Measurements from ENCODE around the gene MROH7. TPM values are rescaled to one million over a fixed set of nuclear protein-coding genes. Genes with fewer than 3 reads are reported as not detected.

MROH7 gene
- total and polyA plus RNA-seq, 5 donors = 4.9 to 12.8 (median 7.5) TPM

DNA sequence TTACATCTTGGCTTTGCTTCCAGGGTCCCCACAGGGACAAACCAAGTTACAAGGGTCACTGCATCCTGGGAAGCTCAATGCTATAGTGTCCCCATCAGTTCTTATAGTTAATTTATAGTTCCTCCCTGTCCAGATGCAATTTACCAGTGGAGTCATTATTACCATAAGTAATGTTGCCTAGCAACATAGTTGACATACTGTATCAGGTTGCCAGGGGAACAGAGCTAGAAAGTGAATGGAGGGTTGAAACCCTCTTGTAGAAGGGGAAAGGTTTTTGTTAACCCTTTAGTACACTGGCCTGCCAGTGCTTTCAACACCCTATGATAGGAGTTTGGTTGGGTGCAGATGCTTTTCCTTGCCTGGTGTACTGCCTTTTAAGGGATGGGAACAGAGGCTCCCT is 39.8 kb downstream of the MROH7 start:
- DNase-seq (no peak), ATAC-seq (no peak)
- Histone ChIP-seq H3K27me3 (ENCODE audit: control insufficient read depth, insufficient read depth) (no peaks in the 10 kb centered on the region), H3K9me3 (ENCODE audit: control insufficient read depth, low read length) (no peaks in the 10 kb centered on the region), H3K4me1 (ENCODE audit: control insufficient read depth, insufficient read depth, low read length) (no peaks in the 10 kb centered on the region), H3K4me3 (ENCODE audit: low read length) (no peak overlapping the region), H3K27ac (ENCODE audit: low read length) (no peak overlapping the region)
- intact Hi-C loops (cut with DNase I) = no loop called here

DNA sequence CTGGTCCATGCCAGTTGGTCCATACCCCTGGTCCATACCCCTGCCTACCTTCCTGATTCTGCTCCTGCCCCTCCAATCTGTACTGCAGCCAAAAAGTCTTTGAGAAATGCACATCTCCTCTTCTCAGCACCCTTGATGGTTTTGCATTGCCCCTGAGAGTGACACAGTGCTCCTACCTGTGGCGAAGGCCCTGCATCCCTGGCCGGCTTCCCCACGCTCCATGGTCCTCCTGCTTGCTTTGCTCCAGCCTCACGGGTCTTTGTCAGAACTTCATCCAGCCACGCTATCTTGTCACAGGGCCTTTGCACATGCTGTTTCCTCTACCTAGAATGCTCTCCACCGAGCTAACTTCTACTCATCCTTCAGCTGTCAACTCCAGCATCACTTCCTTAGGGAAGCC is 41.9 kb downstream of the MROH7 start:
- ATAC-seq (no peak), DNase-seq (no peak)
- intact Hi-C loops (cut with DNase I) = no loop called here
- no peak overlapping the region for H3K4me3 ChIP-seq (ENCODE audit: low read length)
- no peaks in the 10 kb centered on the region for H3K9me3 ChIP-seq (ENCODE audit: control insufficient read depth, low read length)
- 81% methylated on average over 6 of the region's 6 CpGs for WGBS
- H3K27ac ChIP-seq (ENCODE audit: low read length) = no peak overlapping the region
- no peaks in the 10 kb centered on the region for H3K27me3 ChIP-seq (ENCODE audit: control insufficient read depth, insufficient read depth)
- H3K4me1 ChIP-seq (ENCODE audit: control insufficient read depth, insufficient read depth, low read length) = no peaks in the 10 kb centered on the region

DNA sequence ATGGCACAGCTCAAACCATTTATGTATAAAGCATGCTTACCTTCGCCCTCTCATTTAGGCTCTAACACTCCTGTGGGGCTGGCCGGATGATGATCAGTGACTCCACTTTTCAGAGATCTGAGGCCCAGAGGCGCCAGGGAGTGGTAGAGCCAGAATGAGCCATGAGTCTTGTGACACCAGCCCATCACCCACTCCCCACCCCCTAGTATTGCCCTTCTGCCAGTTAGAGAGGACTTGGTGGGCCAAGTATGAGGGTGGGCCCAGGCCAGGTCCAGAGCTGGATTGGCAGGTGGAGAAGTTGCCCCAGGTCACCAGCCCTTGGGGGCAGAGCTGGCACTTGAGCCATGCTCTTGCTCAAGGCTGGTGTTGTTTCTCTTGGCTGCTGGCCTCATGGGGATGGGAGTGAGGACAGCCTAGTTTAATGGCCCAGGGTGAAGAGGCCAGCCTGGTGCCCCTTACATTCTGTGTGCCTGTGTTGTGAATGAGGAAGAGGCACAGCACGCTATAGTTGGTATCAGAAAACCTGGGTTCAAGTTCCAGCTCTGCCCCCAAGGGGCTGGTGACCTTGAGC is 43.8 kb downstream of the MROH7 start:
- no peak overlapping the region for H3K4me3 ChIP-seq (ENCODE audit: low read length)
- DNase-seq (no peak), ATAC-seq (no peak)
- H3K9me3 ChIP-seq (ENCODE audit: control insufficient read depth, low read length) = no peaks in the 10 kb centered on the region
- H3K27ac ChIP-seq (ENCODE audit: low read length) = no peak overlapping the region
- WGBS = 93% methylated on average over 4 of the region's 4 CpGs
- intact Hi-C loops (cut with DNase I) = no loop called here
- H3K27me3 ChIP-seq (ENCODE audit: control insufficient read depth, insufficient read depth) = no peaks in the 10 kb centered on the region
- no peaks in the 10 kb centered on the region for H3K4me1 ChIP-seq (ENCODE audit: control insufficient read depth, insufficient read depth, low read length)

DNA sequence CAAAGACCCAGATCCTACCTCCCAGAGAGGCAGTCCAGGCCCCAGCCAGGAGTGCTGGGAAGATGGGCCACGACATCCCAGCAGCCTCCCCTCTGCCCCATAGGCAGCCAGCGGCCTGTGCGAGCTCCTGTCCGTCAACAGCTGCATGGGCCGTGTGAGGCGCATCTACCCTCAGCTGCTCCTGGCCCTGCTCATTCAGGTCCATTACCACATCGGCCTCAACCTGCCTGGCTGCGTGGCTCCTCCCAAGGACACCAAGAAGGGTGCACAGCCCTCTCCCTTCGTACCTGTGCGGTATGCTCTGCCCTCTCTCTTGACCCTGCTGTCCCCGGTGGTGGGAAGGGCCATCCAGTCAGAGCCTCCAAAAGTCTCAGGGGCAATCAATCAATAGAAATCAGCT is 44.6 kb downstream of the MROH7 start:
- intact Hi-C loops (cut with DNase I) = no loop called here
- ATAC-seq (peak in 1 of 2 donors; percentile 25), DNase-seq (no peak)

DNA sequence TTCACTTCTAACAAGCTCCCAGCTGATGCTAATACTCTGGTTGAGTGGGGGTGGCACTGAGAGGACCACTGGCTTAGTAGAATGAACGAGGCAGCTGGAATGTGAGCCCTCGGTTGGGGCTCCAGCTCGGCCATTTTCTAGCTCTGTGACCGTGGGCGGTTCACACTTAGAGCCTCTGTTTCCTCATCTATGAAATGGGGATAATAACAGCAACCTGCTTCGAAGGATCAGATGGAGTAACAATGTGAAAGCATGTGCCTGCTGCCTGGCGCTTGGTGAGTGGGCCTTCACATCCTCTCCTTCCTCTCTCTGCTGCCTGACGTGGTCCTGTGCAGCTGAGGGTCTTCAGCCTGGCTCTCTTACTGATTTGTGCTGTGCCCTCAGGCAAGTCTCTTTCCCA is 53.2 kb downstream of the MROH7 start:
- intact Hi-C loops (cut with DNase I) = no loop called here
- no peak overlapping the region for H3K4me3 ChIP-seq (ENCODE audit: low read length)
- no peaks in the 10 kb centered on the region for H3K9me3 ChIP-seq (ENCODE audit: control insufficient read depth, low read length)
- no peaks in the 10 kb centered on the region for H3K4me1 ChIP-seq (ENCODE audit: control insufficient read depth, insufficient read depth, low read length)
- DNase-seq (no peak), ATAC-seq (no peak)
- H3K27ac ChIP-seq (ENCODE audit: low read length) = no peak overlapping the region
- WGBS = 78% methylated on average over 8 of the region's 8 CpGs
- no peaks in the 10 kb centered on the region for H3K27me3 ChIP-seq (ENCODE audit: control insufficient read depth, insufficient read depth)

More for the DNA sequence above, 44.6 kb downstream of the MROH7 start:
- Histone ChIP-seq H3K27ac (ENCODE audit: low read length) (no peak overlapping the region), H3K27me3 (ENCODE audit: control insufficient read depth, insufficient read depth) (no peaks in the 10 kb centered on the region), H3K4me3 (ENCODE audit: low read length) (no peak overlapping the region), H3K4me1 (ENCODE audit: control insufficient read depth, insufficient read depth, low read length) (no peaks in the 10 kb centered on the region), H3K9me3 (ENCODE audit: control insufficient read depth, low read length) (no peaks in the 10 kb centered on the region)
- 84% methylated on average over 11 of the region's 11 CpGs for WGBS

DNA sequence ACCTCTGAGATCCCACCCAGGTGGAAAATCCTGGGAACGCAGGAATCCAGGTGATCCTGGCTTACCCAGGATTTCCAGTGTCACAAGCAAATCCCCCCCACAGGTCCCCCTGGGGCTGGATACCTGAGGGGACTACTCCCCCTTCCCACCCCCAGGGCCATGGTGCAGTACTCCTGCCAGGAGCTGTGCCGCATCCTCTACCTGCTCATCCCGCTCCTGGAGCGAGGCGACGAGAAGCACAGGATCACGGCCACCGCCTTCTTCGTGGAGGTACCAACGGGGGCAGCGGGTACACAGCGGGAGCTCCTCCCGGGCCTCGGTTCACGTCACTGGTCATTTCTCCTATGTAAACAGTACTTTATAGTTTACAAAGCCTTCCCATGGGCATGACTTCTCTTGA is 53.6 kb downstream of the MROH7 start:
- Histone ChIP-seq H3K9me3 (ENCODE audit: control insufficient read depth, low read length) (no peaks in the 10 kb centered on the region), H3K27me3 (ENCODE audit: control insufficient read depth, insufficient read depth) (no peaks in the 10 kb centered on the region), H3K27ac (ENCODE audit: low read length) (no peak overlapping the region), H3K4me3 (ENCODE audit: low read length) (no peak overlapping the region), H3K4me1 (ENCODE audit: control insufficient read depth, insufficient read depth, low read length) (no peaks in the 10 kb centered on the region)
- DNase-seq = no peak
- ATAC-seq = no peak
- 91% methylated on average over 15 of the region's 15 CpGs for WGBS
- intact Hi-C loops (cut with DNase I) = no loop called here

DNA sequence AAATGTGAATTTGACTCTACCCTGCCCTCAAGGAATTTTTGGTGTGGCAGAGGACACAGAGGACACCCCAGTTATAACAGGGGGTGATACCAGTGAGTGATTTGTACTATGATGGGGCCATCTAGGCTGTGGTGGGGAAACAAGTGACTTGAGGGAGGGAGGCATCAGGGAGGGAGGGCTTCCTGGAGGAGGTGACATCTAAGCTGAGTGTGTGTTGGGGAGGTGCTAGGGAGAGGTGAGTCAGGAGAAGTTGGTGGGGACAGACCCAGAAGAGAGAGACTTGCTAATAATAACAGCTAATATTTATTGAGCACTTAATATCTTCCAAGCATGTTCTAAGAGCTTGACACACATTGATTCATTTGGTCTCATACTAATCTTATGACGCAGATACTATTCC is 54.2 kb downstream of the MROH7 start:
- no peaks in the 10 kb centered on the region for H3K27me3 ChIP-seq (ENCODE audit: control insufficient read depth, insufficient read depth)
- no peak overlapping the region for H3K4me3 ChIP-seq (ENCODE audit: low read length)
- no peaks in the 10 kb centered on the region for H3K4me1 ChIP-seq (ENCODE audit: control insufficient read depth, insufficient read depth, low read length)
- intact Hi-C loops (cut with DNase I) = no loop called here
- no peak overlapping the region for H3K27ac ChIP-seq (ENCODE audit: low read length)
- ATAC-seq (no peak), DNase-seq (no peak)
- WGBS = 88% methylated on average over 1 of the region's 1 CpG
- no peaks in the 10 kb centered on the region for H3K9me3 ChIP-seq (ENCODE audit: control insufficient read depth, low read length)

DNA sequence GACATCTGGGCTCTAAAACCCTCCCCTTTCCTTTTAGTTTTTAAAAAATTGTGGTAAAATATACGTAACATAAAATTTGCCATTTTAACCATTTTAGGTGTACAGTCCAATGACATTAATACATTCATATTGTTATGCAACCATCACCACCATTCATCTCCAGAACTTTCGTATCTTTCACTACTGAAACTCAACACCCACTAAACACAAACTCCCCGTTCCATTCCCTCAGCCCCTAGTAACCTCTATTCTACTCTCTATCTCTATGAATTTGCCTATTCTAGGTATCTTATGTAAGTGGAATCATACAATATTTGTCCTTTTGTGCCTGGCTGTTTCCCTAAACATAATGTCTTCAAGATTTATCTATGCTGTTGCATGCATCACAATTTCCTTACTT is 54.7 kb downstream of the MROH7 start:
- ATAC-seq = no peak
- Histone ChIP-seq H3K27ac (ENCODE audit: low read length) (no peak overlapping the region), H3K4me3 (ENCODE audit: low read length) (no peak overlapping the region), H3K4me1 (ENCODE audit: control insufficient read depth, insufficient read depth, low read length) (no peaks in the 10 kb centered on the region), H3K27me3 (ENCODE audit: control insufficient read depth, insufficient read depth) (no peaks in the 10 kb centered on the region), H3K9me3 (ENCODE audit: control insufficient read depth, low read length) (no peaks in the 10 kb centered on the region)
- 81% methylated on average over 3 of the region's 3 CpGs for WGBS
- DNase-seq = no peak
- intact Hi-C loops (cut with DNase I) = no loop called here

DNA sequence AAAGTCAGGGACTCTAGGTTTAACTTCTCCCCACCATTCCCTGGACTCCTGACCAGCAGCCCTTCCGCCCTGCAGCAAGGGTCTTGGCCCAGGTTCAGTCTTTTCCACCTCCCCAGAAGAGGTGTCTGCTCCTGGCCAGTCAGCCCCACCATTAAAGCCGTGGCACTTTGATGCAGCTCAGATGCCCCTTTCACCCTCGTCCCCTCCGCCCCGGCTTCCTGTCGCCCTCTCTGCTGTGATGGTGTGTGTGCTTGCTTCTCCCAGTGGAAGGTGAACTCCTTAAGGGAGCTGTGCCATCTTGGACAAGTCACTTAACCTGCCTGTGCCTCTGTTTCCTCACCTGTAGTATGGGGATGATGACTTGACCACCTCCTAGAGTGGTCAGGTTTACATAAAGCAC is 56.3 kb downstream of the MROH7 start:
- intact Hi-C loops (cut with DNase I) = no loop called here
- 80% methylated on average over 6 of the region's 6 CpGs for WGBS
- no peak for ATAC-seq
- DNase-seq = no peak
- Histone ChIP-seq H3K27ac (ENCODE audit: low read length) (no peak overlapping the region), H3K4me1 (ENCODE audit: control insufficient read depth, insufficient read depth, low read length) (no peaks in the 10 kb centered on the region), H3K4me3 (ENCODE audit: low read length) (no peak overlapping the region), H3K27me3 (ENCODE audit: control insufficient read depth, insufficient read depth) (no peaks in the 10 kb centered on the region), H3K9me3 (ENCODE audit: control insufficient read depth, low read length) (no peaks in the 10 kb centered on the region)

DNA sequence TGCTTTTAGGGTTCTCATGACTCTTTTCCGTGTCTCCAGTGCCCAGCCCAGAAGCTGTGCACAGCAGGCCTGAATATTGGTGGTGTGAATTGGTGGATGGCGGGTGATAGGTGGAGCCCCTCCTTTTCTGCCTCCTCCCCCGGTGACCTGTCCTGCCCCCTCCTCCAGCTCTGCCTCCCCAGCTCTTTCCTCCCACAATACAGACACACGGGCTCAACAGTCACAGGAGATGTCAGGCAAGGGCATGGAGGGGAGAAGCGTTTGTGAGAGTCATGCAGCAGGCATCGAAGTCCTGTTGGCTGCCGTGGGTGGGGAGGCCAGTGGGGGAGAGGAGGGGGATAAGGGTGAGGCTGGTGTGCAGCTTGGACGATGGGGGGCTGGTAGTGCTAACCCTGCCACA is 56.8 kb downstream of the MROH7 start:
- Histone ChIP-seq H3K4me3 (ENCODE audit: low read length) (no peak overlapping the region), H3K9me3 (ENCODE audit: control insufficient read depth, low read length) (no peaks in the 10 kb centered on the region), H3K27ac (ENCODE audit: low read length) (no peak overlapping the region), H3K4me1 (ENCODE audit: control insufficient read depth, insufficient read depth, low read length) (no peaks in the 10 kb centered on the region), H3K27me3 (ENCODE audit: control insufficient read depth, insufficient read depth) (no peaks in the 10 kb centered on the region)
- ATAC-seq = no peak
- intact Hi-C loops (cut with DNase I) = no loop called here
- WGBS = 53% methylated on average over 8 of the region's 8 CpGs
- DNase-seq = no peak

DNA sequence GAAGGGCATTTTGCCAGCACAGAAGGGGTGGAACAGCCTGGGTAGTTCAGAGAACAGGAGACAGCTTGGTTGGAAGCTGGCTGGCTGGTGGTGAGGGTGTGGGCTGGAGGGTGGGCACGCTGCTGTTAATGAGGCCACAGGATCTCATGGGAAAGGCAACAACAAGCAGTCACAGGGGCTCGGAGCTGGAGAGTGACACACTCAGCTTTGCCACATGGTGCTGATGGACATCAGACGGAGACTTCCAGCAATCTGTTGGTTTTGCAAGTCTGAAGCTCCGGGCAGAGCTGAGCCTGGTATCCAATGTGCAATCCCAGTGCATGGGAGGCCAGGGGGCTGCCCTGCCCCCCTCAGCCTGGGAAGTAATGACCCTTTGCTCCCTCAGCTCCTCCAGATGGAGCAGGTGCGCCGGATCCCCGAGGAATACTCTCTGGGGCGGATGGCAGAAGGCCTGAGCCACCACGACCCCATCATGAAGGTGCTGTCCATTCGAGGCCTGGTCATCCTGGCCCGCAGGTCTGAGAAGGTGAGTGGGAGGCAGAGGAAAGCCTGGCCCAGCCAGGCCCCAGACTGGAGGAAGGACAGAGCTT is 58.4 kb downstream of the MROH7 start:
- no peak for DNase-seq
- intact Hi-C loops (cut with DNase I) = no loop called here
- H3K4me1 ChIP-seq (ENCODE audit: control insufficient read depth, insufficient read depth, low read length) = no peaks in the 10 kb centered on the region
- no peak overlapping the region for H3K4me3 ChIP-seq (ENCODE audit: low read length)
- no peak for ATAC-seq
- no peak overlapping the region for H3K27ac ChIP-seq (ENCODE audit: low read length)
- H3K27me3 ChIP-seq (ENCODE audit: control insufficient read depth, insufficient read depth) = no peaks in the 10 kb centered on the region
- H3K9me3 ChIP-seq (ENCODE audit: control insufficient read depth, low read length) = no peaks in the 10 kb centered on the region
- 86% methylated on average over 11 of the region's 11 CpGs for WGBS

DNA sequence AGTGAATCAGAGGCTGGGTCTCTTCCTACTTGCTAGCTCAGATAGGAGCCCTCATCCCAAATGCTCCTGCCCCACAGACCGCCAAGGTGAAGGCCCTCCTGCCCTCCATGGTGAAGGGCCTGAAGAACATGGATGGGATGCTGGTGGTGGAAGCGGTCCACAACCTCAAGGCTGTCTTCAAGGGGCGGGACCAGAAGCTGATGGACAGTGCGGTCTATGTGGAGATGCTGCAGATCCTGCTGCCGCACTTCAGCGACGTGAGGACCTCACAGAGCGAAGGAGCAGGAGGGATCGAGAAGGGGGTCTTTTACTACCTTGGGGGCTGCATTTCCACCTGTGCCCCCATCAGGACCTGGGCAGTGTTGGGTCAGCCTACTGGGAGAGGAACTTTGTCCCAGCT is 59.5 kb downstream of the MROH7 start:
- H3K27me3 ChIP-seq (ENCODE audit: control insufficient read depth, insufficient read depth) = no peaks in the 10 kb centered on the region
- H3K4me1 ChIP-seq (ENCODE audit: control insufficient read depth, insufficient read depth, low read length) = no peaks in the 10 kb centered on the region
- DNase-seq = no peak
- 93% methylated on average over 9 of the region's 9 CpGs for WGBS
- ATAC-seq = no peak
- no peak overlapping the region for H3K4me3 ChIP-seq (ENCODE audit: low read length)
- intact Hi-C loops (cut with DNase I) = no loop called here
- no peak overlapping the region for H3K27ac ChIP-seq (ENCODE audit: low read length)
- no peaks in the 10 kb centered on the region for H3K9me3 ChIP-seq (ENCODE audit: control insufficient read depth, low read length)
